H4 (cell line): ENCODE results near the gene SH3D19. TPM values are rescaled to one million over a fixed set of nuclear protein-coding genes. Genes with fewer than 3 reads are reported as not detected.
"Not testable (repeated sequence)": the region's sequence is repeated elsewhere in the genome, so short reads cannot be mapped to it uniquely, and the experiment has no call there.

Experiments used
- DNase-seq: peaks from one replicate; pipeline ENCODE4 v3.0.0-alpha.2; 2015; ENCODE audit warnings: low spot score
- total RNA-seq: library from RNA; depleted of rRNA; stranded (reverse); fragments of >200 nt; shearing (Covaris generic); gene quantifications from 2 replicates; pipeline ENCODE4 v1.2.3, GENCODE V29; 2014

Gene SH3D19
- total RNA-seq, 1 experiment from 2014 or later: 8.6 TPM

DNA sequence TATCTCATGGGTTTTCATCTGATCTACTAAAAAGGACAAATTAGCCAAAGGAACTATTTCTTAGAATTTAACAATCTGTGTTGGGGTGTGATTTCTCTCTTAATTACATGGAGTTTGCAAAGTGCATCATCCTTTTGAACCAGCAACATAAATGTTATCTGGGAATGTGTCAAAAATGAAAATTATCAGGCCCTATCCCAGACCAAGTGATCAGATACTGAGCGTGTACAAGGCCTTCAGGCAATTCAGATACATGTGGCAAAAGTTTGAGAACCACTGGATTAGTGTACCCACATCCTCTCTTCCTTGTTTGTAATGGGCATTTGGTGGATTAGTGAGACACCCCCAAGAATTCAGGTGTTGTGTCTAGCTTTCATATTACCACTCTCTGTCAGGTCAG lies 3.8 kb downstream of the SH3D19 start:
- DNase-seq: no peak

DNA sequence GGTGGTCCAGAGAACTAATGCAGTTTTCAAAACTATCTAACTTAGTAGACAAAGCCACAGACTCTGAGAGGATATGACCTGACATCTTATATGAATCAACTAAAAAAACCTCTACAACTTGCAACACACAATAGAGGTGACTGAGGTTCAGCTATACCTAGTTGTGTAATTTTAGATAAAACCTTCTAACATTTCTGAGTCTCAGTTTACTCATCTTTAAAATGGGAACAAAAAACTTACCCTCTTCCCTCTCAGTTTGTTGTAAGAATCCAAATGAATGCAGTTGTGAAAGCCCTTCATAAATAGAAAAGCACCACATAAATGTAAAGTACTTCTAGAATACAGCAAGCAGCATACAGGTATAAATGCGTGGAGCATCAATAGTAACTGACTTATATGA lies 5.9 kb downstream of the SH3D19 start:
- no peak for DNase-seq

DNA sequence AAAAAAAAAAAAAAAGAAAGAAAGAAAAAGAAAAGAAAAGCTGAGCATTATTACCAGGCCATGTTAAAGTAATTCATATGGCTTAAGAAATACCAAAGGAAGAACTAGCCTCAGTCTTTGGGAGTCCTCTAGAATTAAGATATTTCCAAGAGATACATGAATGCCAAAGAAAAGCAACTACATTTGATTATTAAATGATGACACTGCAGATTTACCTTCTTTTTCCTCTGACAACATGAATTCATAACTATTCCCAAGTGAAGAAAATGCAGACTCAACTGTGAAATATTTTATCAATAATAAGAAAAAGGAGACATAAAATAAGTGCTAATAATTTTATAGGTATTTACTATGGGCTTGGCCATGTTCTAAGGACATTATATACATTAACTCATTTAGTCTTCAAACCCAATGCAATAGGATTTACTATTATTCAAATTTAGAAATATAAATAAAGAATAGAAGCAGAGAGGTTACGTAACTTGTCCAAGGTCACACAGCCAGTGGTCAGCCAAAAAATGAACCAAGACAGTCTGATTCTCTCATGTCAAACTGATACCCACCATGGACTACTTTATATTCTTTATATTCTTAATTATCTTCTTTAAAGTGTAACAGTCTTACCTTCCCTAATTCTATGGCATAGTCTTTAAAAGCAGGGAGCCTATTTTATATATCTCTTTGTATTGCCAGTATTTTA lies 6.9 kb downstream of the SH3D19 start:
- DNase-seq: no peak

DNA sequence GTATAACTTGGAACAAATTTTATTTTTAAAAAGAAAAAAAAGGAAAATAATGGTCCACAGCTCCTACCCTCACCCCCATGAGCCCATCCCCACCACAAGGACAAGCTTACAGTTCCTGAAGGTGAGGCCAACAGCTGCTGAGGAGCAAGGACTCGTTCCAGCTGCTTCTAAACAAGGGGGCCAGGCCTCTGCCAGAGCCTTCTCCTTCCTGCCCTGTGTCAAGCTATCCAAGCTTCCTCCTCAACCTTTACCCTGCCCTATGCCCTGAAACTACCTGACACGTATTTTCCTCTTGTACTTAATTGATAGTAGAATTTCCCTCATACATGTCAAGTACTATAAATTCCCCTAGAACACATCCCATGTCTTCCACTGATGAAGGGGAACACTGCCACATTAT lies 8.8 kb downstream of the SH3D19 start:
- no peak for DNase-seq

DNA sequence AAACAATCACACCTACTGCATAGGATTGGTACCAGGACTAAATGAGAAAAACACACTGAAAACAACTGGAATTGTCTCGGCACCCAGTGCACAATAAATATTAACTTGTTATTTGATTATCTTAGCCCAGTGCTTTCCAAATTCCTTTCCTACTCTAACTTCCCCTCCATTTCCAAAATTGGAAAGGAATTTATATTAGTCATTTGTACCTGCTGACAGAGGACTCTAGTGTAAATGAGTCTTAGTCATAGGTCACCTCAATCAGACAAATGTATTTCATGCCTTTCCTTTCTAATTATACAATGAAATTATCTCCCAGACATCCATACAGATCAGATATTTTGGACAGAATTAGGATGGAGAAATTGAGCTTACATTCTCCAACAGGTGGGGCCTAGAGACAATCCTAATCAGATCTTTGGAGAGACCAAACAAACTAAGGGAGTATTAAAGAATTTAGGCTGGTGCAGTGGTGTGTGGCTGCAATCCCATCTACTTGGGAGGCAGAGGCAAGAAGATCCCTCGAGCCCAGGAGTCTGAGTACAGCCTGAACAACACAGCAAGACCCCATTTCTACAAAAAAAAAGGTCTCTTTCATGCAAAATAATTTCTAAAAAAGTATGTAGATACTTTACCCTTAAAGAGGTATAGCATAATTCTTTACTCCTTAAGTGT lies 10.1 kb downstream of the SH3D19 start:
- DNase-seq: no peak

DNA sequence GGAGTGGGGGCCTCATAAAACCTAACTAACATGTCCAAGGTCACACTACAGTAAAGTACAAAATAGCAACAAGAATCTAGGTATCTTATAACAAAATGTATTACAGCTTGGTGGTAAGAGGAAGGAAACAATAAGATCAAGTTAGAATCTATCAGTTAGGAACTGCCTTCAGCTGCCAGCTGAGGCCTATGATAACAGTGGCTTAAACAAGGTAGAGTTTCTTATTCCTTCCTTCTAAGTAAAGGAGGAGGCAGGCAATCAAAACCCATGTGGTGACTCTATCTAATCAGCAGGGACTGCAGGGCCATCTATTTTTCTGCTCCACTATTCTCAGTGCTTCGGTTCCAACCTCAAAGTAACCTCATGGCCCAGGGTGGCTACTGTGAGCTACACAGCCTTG lies 10.9 kb downstream of the SH3D19 start:
- no peak for DNase-seq

DNA sequence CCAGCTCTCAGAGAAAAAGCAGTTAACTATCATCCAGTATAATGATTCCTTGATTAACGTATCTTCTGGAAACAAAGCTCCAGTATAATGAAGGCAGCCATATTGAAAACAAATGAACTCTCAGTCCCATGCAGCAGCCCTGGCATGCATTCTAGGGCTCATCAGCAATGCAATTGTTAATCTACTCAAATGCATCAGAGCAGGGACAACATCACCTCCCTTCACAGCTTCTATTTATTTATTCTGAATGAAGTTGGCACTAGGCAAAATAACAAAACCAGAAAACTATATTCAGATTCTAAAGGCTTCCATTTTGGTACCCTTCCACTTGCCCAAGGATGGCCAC lies 11.4 kb downstream of the SH3D19 start:
- DNase-seq: no peak

DNA sequence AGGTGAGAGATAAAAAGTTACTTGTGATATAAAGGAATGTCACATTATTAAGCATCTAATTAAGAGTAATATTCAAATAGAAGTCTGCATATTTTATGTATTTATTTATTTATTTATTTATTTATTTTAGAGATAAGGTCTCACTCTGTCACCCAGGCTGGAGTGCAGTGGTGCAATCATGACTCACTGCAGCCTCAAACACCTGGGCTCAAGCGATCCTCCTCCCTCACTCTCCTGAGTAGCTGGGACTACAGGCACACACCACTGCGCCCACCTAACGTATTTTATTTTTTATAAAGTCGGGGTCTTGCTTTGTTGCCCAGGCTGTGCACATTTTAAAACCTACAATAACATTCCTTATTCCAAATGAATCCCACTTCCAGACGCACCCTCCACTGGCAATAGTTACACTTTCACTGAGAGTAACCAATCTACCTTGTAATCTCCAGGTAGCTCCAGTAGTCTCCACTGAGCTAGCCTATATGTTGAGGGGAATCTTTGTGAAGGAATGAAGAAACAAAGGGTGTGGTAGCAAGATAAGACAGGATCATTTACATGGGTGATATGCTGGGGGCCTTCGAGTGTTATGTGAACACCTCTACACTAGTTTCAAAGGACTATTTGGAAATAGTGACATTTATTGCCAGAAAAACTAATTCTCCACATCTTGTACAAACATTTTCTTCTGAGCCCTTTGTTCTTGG lies 11.9 kb downstream of the SH3D19 start:
- DNase-seq: no peak

DNA sequence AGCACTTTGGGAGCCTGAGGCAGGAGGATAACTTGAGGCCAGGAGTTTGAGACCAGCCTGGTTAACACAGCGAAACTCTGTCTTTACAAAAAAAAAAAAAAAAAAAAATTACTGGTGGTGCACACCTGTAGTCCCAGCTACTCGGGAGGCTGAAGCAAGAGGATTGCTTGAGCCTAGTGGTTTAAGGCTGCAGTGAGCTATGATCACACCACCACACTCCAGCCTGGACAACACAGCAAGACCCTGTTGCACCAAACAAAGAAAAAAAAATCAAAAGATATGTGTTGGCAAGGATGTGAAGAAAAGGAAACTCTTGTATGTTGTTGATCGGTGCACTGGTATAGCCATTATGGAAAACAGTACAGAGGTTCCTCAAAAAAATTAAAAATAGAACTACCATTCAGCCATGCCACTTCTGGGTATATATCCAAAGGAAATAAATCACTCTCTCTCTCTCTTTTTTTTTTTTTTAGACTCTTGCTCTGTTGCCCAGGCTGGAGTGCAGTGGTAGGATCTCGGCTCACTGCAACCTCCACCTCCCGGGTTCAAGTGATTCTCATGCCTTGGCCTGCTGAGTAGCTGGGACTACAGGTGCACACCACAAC lies 15.2 kb downstream of the SH3D19 start:
- no peak for DNase-seq

DNA sequence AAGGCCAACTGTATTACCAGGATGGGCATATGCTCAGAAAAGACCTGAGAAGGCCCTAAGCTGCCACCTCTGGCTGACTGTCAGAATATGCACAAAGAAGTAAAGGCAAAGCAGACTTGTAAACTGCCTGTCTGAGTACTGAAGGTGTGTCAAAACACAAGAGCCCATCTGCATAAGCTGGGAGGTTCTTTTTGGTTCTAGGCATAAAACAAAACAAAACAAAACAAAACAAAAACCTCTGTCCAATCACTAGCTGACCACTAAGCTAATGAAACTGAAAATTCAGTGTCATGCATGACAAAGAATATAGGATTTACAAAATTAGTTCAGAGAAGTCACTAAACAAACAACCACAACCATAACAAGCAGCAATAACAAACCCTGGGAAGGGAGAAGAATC lies 20.6 kb downstream of the SH3D19 start:
- DNase-seq: peak; percentile 24

DNA sequence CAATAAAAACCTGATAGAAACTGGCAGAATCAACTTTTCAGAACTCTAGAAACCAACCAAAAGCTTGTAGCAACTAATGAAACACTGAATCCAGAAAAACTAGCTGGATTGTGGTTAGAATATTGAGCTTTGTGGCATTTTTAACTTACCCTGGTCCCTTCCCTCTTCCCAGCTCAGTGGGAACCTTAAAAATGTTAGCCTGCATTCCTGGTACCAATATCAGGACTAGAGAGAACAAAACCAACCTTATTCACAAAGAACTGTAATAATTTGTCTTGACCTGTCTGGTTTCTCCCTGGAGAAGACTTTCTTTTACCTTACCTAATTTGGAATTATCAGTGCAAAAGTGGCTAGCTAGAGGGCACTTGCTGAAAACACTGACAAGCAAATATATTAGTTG lies 21.2 kb downstream of the SH3D19 start:
- no peak for DNase-seq

DNA sequence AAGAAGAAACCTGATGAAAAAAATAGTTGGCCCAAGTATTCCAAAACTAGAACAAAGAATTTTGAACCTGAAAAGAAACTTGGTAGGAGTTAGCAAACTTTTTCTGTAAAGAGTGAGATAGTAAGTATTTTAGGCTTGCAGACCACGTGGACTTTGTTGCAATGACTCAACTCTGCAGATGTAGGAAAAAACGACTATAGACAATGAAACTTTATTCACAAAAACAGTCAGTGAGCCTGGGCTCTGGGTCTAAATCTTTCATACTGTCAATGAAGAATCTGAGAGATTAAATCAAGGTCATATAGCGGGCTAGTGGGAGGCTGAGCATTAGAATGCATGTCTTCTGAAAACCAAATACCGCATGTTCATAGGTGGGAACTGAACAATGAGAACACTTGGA lies 23.0 kb downstream of the SH3D19 start:
- DNase-seq: no peak

DNA sequence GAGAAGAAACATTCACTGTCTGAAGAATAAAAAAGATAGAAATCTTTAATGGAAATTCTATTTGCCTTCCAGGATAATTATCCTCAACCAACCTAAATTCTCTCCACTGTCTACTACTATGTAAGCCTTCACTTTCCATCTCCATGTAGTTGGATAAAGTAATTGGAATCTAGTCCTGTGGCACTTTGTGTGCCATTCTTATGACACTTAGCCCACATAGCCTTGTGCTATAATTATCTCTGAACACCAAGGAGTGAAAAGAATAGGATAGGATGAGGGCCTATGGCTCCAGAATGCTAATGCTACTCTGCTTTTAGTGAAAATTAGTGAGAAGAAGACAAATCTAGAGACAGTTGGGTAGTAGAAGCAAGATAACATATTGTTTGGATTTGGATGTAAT lies 28.2 kb downstream of the SH3D19 start:
- no peak for DNase-seq

DNA sequence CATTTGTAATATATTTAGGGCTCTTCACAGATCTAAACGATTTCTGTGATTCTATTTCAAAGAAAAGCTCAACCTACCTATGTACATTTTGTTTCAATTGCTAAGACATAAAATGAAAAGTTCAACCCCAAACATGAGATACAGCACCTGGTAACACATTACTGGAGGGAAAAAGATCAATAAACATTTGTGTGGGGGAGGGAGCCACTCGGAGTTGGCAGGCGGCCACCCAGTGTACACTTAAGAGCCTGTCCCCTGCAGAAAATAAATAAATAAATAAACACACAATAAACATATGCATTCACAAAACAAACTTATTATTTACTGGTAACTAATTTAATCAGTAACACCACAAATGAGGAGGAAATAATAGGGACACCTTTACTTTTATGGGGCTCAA lies 29.2 kb downstream of the SH3D19 start:
- DNase-seq: no peak

DNA sequence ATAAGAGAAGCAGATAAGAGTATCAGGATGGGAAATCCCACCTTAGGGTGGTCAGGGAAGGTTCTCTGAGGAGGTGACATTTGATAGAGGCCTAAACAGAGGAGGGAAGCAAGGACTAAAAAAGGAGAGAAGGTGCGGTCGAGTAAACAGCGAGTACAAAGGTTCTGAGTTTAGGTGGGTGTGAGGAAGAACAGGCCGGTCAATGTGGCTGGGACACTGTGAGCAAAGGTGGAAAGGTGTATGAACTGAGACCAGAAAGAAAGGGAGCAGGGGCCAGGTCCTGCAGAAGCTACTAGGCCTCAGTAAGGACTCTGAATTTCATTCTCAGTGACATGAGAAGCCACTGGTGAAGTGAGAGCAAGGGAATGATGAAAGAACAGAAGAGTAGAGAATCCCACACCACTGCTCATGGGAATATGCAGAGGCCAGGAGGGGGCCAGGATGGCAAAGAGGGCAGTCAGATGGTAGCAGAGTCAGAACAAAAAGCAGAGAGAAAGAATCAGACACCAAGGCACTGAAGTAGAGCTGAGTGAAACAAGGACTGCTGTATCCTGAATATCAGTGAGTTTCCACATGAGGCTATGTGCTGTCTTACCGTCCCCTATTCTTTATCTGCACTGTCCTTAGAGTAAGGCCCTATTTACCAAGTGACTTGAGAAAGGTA lies 30.4 kb downstream of the SH3D19 start:
- DNase-seq: no peak

DNA sequence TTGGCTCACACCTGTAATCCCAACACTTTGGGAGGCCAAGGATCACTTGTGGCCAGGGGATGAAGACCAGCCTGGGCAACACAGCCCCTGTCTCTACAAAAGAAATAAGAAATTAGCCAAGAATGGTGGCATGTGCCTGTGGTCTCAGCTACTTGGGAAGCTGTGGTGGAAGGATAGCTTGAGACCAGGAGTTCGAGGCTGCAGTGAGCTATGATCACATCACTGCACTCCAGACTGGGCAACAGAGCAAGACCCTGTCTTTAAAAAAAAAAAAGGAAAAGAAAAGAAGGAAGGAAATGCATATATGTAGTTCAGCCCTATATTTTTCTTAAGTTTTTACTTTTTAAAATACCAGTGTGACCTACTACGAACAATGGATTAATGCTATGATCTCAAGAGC lies 33.4 kb downstream of the SH3D19 start:
- DNase-seq: no peak

DNA sequence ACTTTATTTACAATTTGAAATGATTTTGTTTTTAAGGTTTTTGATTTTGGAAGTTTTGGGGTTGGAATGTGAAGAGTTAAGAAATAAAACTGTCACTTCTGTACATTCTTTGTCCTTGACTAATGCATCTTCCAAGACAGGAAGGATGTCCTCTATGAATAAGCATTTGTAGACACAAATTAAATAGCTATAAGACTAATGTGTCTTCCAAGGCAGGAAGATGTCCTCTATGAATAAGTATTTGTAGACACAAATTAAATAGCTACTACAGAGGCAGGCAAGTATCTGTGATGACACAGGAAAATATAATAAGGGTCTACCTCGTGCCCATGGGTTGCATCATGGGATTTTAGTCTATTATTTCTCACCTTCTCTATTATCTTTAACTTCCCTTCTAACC lies 33.9 kb downstream of the SH3D19 start:
- no peak for DNase-seq

DNA sequence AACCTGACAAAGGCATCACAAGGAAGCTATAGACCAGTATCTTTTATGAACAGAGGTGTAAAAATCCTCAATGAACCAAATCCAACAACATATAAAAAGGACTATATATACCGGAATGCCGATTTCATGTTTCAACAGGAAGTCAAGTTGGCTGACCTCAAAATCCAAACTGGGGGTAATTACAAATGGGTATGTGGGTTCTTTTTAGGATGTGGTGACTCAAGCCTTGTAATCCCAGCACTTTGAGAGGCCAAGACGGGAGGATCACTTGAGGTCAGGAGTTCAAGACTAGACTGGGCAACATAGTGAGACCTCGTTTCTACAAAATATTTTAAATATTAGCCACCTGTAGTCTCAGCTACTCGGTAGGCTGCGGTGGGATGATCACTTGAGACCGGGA lies 38.0 kb downstream of the SH3D19 start:
- no peak for DNase-seq

DNA sequence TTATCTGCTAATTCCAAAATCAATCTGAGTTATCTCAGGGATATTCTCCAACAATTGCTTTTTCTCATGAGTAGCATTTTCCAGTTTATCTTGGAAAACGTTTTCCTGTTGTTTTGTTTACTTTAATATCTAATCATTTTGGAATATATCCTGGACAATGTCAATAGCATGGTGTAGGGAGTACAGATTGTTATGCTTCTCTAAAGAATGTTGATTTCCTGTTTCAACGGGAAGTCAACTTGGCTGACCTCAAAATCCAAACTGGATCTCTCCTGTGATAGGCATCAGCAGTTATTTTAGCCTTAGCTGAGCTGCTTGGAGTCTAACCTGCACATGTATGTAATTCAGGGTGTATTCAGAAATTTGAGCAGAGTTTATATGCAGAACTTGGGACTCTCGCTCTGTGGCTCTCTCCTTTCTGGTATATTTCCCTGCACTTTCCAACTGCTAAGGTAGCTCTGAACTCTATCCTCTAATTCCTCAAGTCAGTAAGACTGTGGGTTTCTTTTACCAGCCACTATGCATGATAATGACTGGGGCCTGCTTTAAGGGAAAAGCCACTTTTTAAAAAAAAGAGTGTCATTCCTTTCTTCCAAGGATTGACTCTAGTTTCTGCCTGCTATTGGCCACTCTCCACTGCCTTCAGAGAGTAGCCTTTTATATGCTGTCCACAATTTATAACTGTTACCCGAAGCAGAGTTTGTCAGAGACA lies 40.7 kb downstream of the SH3D19 start:
- no peak for DNase-seq

DNA sequence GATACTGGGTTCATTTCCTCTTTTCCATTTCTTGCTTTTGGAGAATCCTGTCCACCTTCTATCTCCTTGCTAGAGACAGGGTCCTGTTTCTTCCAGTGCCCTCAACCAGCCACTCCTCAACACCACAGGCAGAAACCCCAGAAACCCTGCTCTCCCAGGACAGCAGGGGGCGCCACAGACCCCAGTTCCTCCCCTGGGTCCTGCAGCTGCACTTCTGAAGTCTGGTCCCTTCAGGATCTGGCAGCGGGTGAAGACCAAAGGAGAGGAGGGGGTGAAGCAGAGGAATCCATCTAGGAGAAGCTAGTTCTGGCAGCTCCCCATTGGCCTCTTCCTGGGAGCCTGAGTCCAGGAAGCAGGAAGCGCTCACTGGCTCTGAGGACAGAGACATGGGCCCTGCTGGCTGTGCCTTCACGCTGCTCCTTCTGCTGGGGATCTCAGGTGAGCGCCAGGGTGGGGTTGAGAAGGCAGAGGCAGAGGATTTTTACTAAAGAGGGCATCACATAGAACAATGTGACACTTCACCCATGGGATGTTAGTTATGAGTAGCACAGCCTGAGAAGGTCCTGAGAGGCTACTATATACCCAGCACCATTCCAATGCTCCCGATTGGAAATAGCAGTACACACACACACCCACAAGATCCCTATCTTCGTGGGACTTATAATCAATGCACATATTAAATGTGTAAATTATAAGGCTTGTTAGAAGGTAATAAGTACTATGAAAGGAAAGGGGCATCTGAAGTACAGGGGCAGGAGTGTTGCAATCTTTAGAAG lies 48.4 kb downstream of the SH3D19 start, which contains the start of gene PRSS48:
Gene PRSS48 (plus strand): TSS at position 375 of the 776 bp plus-strand sequence. CDS start 12 bp downstream, at position 387.
- peak; percentile 43 for DNase-seq

DNA sequence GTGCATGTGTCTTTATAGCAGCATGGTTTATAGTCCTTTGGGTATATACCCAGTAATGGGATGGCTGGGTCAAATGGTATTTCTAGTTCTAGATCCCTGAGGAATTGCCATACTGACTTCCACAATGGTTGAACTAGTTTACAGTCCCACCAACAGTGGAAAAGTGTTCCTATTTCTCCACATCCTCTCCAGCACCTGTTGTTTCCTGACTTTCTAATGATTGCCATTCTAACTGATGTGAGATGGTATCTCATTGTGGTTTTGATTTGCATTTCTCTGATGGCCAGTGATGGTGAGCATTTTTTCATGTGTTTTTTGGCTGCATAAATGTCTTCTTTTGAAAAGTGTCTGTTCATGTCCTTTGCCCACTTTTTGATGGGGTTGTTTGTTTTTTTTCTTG lies 56.5 kb downstream of the SH3D19 start:
- not testable (repeated sequence) for DNase-seq
